ENCODE measurements around the gene ANAPC15.

Gene ANAPC15

GRCh38 chr11:72141066-72141465 lies 28.6 kb upstream of the ANAPC15 start:
- Histone ChIP-seq H3K36me3 (ENCODE audit: control insufficient read depth, insufficient read depth, low read length) (no peaks in the 10 kb centered on the region), H3K79me1 (ENCODE audit: low read length) (no peaks in the 10 kb centered on the region), H3K56ac (ENCODE audit: low read length) (no peak overlapping the region), H4K8ac (ENCODE audit: low read depth, low read length) (no peak overlapping the region), H3K9ac (ENCODE audit: low read length) (no peak overlapping the region), H2AK5ac (ENCODE audit: low read length) (no peak overlapping the region), H3K27me3 (ENCODE audit: insufficient read depth, low read length, poor library complexity) (no peaks in the 10 kb centered on the region), H4K5ac (ENCODE audit: low read length) (no peak overlapping the region), H3K4ac (ENCODE audit: low read depth, low read length) (no peak overlapping the region), H3K4me2 (ENCODE audit: low read length) (no peak overlapping the region), H2BK15ac (replicated peaks; ENCODE audit: low read depth) (no peak overlapping the region), H3K18ac (ENCODE audit: low read length) (no peak overlapping the region), H3K4me3 (ENCODE audit: low read length) (no peak overlapping the region), H3K4me1 (ENCODE audit: control insufficient read depth, low read depth, low read length) (no peaks in the 10 kb centered on the region), H3K23ac (ENCODE audit: low read length) (no peak overlapping the region), H2BK120ac (ENCODE audit: low read depth, low read length) (no peak overlapping the region), H3K27ac (ENCODE audit: low read depth, low read length) (no peak overlapping the region), H2BK5ac (ENCODE audit: low read length) (no peak overlapping the region), H3K79me2 (ENCODE audit: control insufficient read depth, insufficient read depth, low read length) (no peaks in the 10 kb centered on the region)
- no CpG with 5 or more reads among the region's 3 CpGs for WGBS (ENCODE audit: extremely low coverage, insufficient coverage, low lambda C conversion rate)
- DNase-seq = no peak

- H4K8ac ChIP-seq (ENCODE audit: low read depth, low read length) = no peak overlapping the region
- no peak overlapping the region for H3K4me2 ChIP-seq (ENCODE audit: low read length)
- no peak overlapping the region for H3K23ac ChIP-seq (ENCODE audit: low read length)
- H3K18ac ChIP-seq (ENCODE audit: low read length) = no peak overlapping the region
- no peaks in the 10 kb centered on the region for H3K4me1 ChIP-seq (ENCODE audit: control insufficient read depth, low read depth, low read length)
- no peak for DNase-seq
- H3K79me2 ChIP-seq (ENCODE audit: control insufficient read depth, insufficient read depth, low read length) = no peaks in the 10 kb centered on the region
- no peaks in the 10 kb centered on the region for H3K27me3 ChIP-seq (ENCODE audit: insufficient read depth, low read length, poor library complexity)
- H4K5ac ChIP-seq (ENCODE audit: low read length) = no peak overlapping the region
- no peak overlapping the region for H3K56ac ChIP-seq (ENCODE audit: low read length)
- H3K9ac ChIP-seq (ENCODE audit: low read length) = no peak overlapping the region
- no peak overlapping the region for H2BK120ac ChIP-seq (ENCODE audit: low read depth, low read length)
- H3K36me3 ChIP-seq (ENCODE audit: control insufficient read depth, insufficient read depth, low read length) = no peaks in the 10 kb centered on the region
- no peak overlapping the region for H2BK5ac ChIP-seq (ENCODE audit: low read length)
- no peak overlapping the region for H2BK15ac ChIP-seq (replicated peaks; ENCODE audit: low read depth)
- no peak overlapping the region for H2AK5ac ChIP-seq (ENCODE audit: low read length)
- no peak overlapping the region for H3K4ac ChIP-seq (ENCODE audit: low read depth, low read length)
- no CpG with 5 or more reads among the region's 2 CpGs for WGBS (ENCODE audit: extremely low coverage, insufficient coverage, low lambda C conversion rate)
- no peak overlapping the region for H3K27ac ChIP-seq (ENCODE audit: low read depth, low read length)
- no peaks in the 10 kb centered on the region for H3K79me1 ChIP-seq (ENCODE audit: low read length)
- H3K4me3 ChIP-seq (ENCODE audit: low read length) = no peak overlapping the region
Observed at GRCh38 chr11:72140661-72141060, 28.2 kb upstream of the ANAPC15 start.

GRCh38 chr11:72139500-72139899 lies 27.0 kb upstream of the ANAPC15 start:
- Histone ChIP-seq H3K79me2 (ENCODE audit: control insufficient read depth, insufficient read depth, low read length) (no peaks in the 10 kb centered on the region), H3K9ac (ENCODE audit: low read length) (no peak overlapping the region), H4K8ac (ENCODE audit: low read depth, low read length) (no peak overlapping the region), H2BK15ac (replicated peaks; ENCODE audit: low read depth) (no peak overlapping the region), H3K56ac (ENCODE audit: low read length) (no peak overlapping the region), H3K4me3 (ENCODE audit: low read length) (no peak overlapping the region), H2BK5ac (ENCODE audit: low read length) (no peak overlapping the region), H3K36me3 (ENCODE audit: control insufficient read depth, insufficient read depth, low read length) (no peaks in the 10 kb centered on the region), H3K27ac (ENCODE audit: low read depth, low read length) (no peak overlapping the region), H3K4me1 (ENCODE audit: control insufficient read depth, low read depth, low read length) (no peaks in the 10 kb centered on the region), H3K27me3 (ENCODE audit: insufficient read depth, low read length, poor library complexity) (no peaks in the 10 kb centered on the region), H3K18ac (ENCODE audit: low read length) (no peak overlapping the region), H3K79me1 (ENCODE audit: low read length) (no peaks in the 10 kb centered on the region), H4K5ac (ENCODE audit: low read length) (no peak overlapping the region), H3K4me2 (ENCODE audit: low read length) (no peak overlapping the region), H2BK120ac (ENCODE audit: low read depth, low read length) (no peak overlapping the region), H3K23ac (ENCODE audit: low read length) (no peak overlapping the region), H2AK5ac (ENCODE audit: low read length) (no peak overlapping the region), H3K4ac (ENCODE audit: low read depth, low read length) (no peak overlapping the region)
- no CpG with 5 or more reads among the region's 11 CpGs for WGBS (ENCODE audit: extremely low coverage, insufficient coverage, low lambda C conversion rate)
- DNase-seq = no peak

- Histone ChIP-seq H3K56ac (ENCODE audit: low read length) (no peak overlapping the region), H3K79me1 (ENCODE audit: low read length) (no peaks in the 10 kb centered on the region), H3K36me3 (ENCODE audit: control insufficient read depth, insufficient read depth, low read length) (no peaks in the 10 kb centered on the region), H3K9ac (ENCODE audit: low read length) (no peak overlapping the region), H3K27me3 (ENCODE audit: insufficient read depth, low read length, poor library complexity) (no peaks in the 10 kb centered on the region), H2BK5ac (ENCODE audit: low read length) (no peak overlapping the region), H3K4me3 (ENCODE audit: low read length) (no peak overlapping the region), H3K4ac (ENCODE audit: low read depth, low read length) (no peak overlapping the region), H2BK120ac (ENCODE audit: low read depth, low read length) (no peak overlapping the region), H2AK5ac (ENCODE audit: low read length) (no peak overlapping the region), H3K4me1 (ENCODE audit: control insufficient read depth, low read depth, low read length) (no peaks in the 10 kb centered on the region), H3K18ac (ENCODE audit: low read length) (no peak overlapping the region), H3K4me2 (ENCODE audit: low read length) (no peak overlapping the region), H4K5ac (ENCODE audit: low read length) (no peak overlapping the region), H4K8ac (ENCODE audit: low read depth, low read length) (no peak overlapping the region), H3K23ac (ENCODE audit: low read length) (no peak overlapping the region), H3K79me2 (ENCODE audit: control insufficient read depth, insufficient read depth, low read length) (no peaks in the 10 kb centered on the region), H3K27ac (ENCODE audit: low read depth, low read length) (no peak overlapping the region), H2BK15ac (replicated peaks; ENCODE audit: low read depth) (no peak overlapping the region)
- WGBS (ENCODE audit: extremely low coverage, insufficient coverage, low lambda C conversion rate) = no CpG with 5 or more reads among the region's 12 CpGs
- DNase-seq = no peak
Observed at GRCh38 chr11:72138821-72139390, 26.4 kb upstream of the ANAPC15 start.

GRCh38 chr11:72136684-72137262 lies 24.3 kb upstream of the ANAPC15 start:
- Histone ChIP-seq H3K4me3 (ENCODE audit: low read length) (no peak overlapping the region), H2BK5ac (ENCODE audit: low read length) (no peak overlapping the region), H3K79me1 (ENCODE audit: low read length) (no peaks in the 10 kb centered on the region), H4K5ac (ENCODE audit: low read length) (no peak overlapping the region), H2BK15ac (replicated peaks; ENCODE audit: low read depth) (no peak overlapping the region), H3K4me1 (ENCODE audit: control insufficient read depth, low read depth, low read length) (no peaks in the 10 kb centered on the region), H3K9ac (ENCODE audit: low read length) (no peak overlapping the region), H3K27ac (ENCODE audit: low read depth, low read length) (no peak overlapping the region), H3K27me3 (ENCODE audit: insufficient read depth, low read length, poor library complexity) (no peaks in the 10 kb centered on the region), H3K4ac (ENCODE audit: low read depth, low read length) (no peak overlapping the region), H3K4me2 (ENCODE audit: low read length) (no peak overlapping the region), H3K23ac (ENCODE audit: low read length) (no peak overlapping the region), H3K56ac (ENCODE audit: low read length) (no peak overlapping the region), H2AK5ac (ENCODE audit: low read length) (no peak overlapping the region), H2BK120ac (ENCODE audit: low read depth, low read length) (no peak overlapping the region), H4K8ac (ENCODE audit: low read depth, low read length) (no peak overlapping the region), H3K79me2 (ENCODE audit: control insufficient read depth, insufficient read depth, low read length) (no peaks in the 10 kb centered on the region), H3K36me3 (ENCODE audit: control insufficient read depth, insufficient read depth, low read length) (no peaks in the 10 kb centered on the region), H3K18ac (ENCODE audit: low read length) (no peak overlapping the region)
- no CpG with 5 or more reads among the region's 4 CpGs for WGBS (ENCODE audit: extremely low coverage, insufficient coverage, low lambda C conversion rate)
- DNase-seq = no peak
